Activated CD8-positive, alpha-beta memory T cell treated with anti-CD3 and anti-CD28 coated beads for 24 hours (primary cell): ENCODE results near the gene CHRM4.

Experiments used
- DNase-seq: peaks from one replicate; pipeline ENCODE4 v3.0.0-alpha.2; 2020

The CHRM4 gene

DNA sequence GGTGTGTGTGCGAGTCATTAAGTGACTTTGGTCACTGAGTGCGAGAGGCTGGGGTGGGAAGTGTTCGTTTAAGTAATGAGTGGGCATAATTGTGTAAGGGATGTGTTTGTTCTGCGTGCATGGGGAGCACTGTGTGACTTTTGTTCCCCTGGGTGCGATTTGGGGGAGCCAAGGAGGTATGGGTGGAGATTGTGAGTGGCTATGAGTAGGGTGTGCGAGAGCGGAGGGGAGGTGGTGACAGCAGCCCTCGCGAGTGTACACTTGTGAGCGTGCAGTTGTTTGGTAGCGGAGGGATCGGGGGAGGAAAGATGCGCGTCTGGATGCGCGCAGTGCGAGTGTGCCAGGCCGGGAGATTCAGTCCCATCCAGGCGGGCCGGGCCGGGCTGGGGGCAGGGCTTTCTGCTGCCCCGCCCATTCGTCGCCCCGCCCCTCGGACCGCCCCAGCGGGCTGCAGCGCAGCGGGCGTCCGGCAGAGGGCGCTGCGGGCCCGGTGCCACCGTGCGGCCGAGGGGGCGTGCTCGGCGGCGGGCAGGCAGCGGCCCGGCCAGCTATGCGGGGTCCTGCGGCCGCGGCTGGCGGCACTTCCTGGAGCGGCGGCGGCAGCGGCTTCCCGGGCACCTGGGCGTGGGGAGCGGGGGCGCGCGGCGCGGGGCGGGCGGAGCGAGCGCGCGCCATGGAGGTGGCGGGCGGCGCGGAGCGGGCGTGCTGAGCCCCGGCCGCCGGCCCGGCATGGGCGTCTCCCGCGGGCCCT is 44.5 kb downstream of the CHRM4 start, which contains the start of gene DGKZ:
DGKZ (plus strand) TSS at position 578 of the 751 bp plus-strand sequence. CDS start 197 bp downstream, outside the sequence.
- DNase-seq, result peak; percentile 98

DNA sequence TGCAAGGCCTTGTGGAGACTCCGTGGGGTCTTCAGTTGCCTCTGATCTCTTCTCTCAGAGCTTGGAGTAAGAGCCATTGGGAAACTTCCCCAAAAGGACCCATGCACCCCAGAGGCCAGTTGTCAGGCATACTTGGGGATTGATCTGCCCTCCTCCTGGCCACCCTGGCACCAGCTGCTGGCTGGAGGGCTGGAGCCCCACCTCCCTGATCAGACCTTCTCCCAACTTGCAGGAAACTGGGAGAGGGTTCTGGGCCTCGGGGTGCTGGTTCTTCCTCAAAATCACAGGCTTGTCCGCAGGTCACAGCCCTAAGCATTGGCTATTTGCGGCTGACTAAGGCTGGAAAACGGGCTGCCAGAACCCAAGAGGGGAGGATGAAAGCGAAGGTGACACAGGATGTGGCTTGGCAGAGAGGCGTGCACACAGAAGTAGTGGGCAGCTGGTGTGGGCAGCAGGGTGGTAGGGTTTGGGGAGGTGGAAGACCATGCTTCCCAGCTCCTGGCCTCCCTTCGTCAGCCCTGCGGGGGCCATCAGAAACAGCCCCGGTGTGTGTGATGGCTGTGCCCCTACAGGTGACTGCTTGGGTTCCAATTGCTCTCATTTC is 45.6 kb downstream of the CHRM4 start:
- DNase-seq, result no peak

DNA sequence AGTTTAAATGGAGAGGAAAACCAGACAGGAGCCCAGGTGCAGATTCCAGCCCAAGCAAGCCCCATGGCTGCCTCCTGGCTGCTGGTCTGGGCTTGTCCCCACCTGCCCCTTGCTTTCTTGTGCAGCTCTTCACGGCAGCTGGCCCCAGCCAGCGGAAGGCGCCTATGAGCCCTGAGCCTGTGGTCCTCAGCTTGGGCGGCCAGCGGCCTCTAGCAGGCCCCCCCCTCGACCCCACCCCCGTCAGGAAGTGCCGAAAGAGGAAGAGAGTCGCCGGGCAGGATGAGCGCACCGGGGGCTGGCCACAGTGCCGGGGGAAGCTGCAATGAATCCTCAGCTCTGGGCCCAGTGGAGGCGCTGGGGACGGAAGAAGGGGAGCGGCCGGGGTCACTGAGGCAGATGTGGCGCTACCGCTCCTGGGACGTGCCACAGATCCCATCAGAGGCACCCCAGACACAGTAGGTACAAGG is 46.4 kb downstream of the CHRM4 start:
- DNase-seq, result peak; percentile 65

DNA sequence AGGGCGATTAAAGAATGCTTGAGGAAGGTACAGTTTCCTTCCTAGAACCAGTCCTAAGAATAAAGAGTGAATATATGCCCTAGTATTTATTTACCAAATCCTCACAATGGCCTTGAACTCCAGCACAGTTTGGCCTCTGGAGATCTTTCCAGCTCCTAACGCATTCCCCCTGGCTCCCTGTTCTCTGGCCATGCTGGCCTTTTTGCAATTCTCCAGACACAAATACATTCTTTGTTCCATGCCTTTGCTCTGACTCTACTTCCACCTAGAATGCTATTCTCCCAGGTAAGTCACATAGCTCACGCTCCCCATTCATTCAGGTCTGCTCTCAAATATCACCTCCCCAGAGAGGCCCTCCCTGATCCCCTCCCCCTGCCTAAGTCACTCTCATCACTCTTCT is 48.1 kb downstream of the CHRM4 start:
- DNase-seq, result no peak

DNA sequence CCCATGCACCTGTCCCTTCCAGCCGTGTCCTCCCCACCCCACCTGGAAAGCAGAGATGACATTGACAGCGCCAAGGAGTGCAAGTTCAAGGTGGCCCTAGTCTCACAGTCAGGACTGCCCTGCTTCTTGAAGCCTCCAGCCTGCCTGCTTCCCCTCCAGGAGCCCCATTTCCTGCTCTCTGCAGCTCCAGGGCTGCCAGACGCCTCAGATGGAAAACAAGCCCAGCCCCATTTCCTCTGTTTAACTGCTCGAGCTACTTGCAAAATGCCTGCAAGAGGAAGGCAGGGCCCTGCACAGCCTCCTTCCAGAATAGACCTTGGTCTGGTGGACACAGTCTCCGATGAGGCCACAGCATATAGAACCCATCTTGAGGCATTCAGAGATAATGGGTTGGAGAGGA is 49.3 kb downstream of the CHRM4 start:
- no peak for DNase-seq

DNA sequence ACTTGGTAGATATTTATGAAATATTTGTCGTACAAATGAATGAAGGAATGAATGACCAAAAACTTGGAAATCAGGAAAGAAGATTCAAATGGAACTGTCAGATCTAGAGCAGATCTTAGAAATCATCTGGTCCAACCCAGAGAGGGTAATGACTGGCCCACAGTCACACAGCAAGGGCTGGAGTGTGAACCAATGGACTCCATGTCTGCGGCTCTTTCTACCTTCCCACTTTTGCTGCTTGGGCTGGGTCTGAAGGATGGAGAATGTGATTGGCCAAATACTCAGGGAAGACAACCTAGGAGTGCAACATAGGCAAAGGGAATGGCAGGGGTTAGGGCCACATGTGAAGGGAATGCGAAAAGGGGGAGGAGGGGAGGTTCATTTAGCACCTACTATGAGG is 50.1 kb downstream of the CHRM4 start:
- DNase-seq, result no peak

DNA sequence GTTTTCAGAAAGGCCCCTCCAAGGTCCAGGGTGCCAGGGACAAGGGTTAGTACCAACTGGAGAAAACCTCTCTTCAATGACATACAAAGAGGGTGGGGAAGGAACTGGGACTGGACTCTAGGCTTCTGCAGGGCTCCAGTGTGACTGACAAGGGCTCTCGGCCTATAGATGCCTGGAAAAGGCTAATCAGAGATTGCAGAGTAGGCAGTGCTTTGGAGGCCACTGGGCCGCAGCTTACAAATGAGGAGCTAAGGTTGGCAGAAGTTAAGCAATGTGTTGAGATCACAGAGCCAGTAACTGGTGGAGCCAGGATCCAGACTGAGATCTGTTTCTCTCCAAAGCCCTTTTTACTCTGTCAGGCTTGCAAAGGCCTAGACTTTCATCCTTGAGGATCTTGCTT is 51.8 kb downstream of the CHRM4 start:
- DNase-seq, result no peak

DNA sequence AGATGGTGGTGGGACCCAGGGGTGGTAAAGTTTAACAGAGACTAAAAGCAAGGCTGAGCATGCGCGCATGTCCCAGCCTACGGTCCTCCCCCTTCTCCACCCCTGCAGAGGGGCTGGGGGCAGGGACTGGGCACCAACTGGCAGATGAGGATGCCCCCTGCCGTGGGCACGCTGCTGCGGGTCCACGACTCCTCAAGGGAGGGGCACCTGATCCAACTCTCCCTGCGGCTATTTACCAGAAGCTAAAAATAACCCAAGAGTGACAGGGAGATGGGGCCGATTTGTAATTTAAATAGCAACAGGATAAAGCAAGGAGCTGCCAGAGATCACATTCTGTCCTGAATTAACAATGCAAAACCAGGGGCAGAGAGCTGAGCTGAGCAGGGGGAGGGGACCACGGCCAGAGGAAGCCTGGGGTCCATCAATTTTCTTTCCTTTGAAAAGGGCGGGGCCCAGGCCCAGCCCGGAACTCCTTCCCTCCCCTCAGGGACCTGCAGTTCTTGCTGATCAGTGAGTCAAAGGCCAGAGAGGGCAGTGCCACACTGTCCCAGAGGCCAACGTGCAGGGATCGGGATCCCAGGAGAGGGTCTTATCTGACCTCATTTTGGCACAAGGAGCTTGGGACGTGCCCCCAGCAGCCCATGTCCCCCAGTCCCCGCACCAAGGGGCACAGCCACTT is 52.4 kb downstream of the CHRM4 start:
- DNase-seq, result no peak

DNA sequence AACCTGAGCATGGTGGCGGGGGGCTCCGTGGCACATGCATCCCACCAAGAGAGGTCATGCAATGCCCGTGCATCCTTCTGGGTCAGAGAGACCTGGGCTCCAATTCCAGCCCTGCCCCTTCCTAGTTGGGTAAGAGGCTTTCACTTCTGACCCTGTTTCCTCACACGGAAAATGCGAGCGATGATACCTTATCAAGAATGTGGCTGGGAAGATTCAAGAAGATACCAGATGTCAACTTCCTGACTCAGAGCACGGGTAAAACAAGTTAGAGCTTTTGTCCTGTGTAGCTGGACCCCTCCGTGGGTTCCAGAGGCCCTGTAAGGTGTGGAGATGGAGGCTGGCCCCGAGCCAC is 53.0 kb downstream of the CHRM4 start:
- no peak for DNase-seq

DNA sequence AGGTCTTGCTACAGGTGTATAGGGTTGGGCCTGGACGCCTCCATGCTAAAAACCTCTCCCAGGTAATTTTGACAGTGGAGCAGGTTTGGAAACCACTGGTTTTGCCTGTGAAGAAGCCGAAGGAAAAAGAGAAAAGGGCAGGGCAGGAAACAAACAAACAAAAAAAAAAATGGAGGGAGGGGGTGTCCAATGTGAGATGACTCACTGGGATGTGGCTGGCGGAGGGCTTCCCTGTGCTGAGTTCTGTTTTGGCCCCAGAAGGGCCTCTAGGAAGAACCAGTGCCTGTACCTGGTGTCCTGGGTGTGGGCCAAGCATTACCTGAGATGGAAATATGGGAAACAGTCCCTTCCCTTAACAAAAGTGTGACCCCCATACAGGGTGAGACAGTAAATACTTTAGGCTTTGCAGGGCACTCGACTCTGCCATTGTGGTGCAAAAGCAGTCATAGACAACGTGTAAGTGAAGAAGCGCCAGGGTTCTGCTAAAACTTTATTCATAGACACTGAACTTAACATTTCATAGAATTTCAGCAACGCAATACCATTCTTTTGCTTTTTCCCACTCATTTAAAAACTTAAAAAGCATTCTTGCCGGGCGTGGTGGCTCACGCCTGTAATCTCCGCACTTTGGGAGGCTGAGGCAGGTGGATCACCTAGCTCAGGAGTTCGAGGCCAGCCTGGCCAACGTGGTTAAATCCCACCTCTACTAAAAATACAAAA is 53.8 kb downstream of the CHRM4 start:
- no peak for DNase-seq

DNA sequence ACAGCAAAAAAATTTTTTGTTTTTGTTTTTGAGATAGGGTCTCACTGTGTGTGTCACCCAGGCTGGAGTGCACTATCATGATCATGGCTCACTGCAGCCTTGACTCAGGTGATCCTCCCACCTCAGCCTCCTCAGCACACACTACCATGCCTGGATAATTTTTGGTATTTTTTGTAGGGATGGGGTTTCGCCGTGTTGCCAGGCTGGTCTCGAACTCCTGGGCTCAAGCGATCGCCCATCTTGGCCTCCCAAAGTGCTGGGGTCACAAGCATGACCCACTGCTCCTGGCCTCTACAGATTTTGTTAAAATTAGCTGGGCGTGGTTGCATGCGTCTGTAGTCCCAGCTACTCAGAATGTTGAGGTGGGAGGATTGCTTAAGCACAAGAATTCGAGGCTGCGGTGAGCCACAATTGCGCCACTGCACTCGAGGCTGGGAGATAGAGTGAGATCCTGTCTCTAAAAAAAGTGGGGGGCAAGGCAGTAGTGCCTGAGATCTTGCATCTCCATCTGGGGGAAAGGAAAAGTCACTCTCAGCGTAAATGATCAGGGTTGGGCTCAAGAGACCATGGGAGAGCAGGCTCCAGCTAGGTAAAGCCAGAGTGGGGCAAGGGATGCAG is 54.9 kb downstream of the CHRM4 start:
- no peak for DNase-seq

DNA sequence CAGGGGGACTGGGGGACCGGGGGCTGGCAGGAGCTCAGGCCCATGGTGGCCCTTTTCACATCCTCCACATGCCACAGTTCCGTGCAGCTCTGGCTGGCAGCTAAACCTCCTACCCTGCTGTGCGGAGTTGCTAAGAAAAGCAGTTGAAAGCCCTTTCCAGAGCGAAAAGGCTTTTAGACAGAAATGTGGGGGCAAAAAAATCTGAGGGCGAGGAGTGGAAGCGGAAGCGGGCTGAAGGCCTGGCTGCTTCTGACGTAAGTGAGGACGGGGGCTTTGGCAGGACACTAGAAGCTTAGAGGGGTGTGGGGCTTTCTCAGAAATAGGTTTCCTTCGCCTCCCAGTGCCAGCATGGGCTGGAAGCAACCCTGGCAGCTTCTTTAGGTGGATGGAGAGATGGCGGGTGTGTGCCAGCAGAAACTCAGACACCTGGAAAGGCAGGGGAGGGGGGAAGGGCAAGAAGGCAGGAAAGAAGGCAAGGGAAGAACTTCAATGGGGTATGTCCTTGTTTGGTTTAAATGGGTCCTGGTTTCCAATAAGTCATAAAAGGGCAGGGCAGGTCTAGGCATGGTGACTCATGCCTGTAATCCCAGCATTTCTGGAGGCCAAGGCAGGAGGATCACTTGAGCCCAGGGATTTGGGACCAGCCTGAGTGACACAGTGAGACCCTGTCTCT is 55.5 kb downstream of the CHRM4 start:
- no peak for DNase-seq

DNA sequence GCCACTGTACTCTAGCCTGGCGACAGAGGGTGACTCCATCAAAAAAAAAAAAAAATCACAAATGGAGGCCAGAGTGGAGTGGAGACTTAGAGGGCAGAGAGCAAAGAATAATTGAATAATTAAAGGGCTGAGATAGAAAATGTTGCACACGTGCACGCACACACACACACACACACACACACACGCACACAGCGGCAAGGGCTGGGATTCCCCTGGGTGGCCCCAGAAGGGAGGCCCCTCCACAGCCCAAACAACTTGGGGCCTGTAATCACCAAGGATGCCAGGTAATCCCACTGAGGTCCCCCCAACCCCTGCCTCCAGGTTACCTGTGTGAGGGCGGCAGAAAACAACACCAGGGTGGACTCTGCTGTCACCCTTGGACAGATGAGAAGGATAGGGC is 56.3 kb downstream of the CHRM4 start:
- DNase-seq, result no peak

DNA sequence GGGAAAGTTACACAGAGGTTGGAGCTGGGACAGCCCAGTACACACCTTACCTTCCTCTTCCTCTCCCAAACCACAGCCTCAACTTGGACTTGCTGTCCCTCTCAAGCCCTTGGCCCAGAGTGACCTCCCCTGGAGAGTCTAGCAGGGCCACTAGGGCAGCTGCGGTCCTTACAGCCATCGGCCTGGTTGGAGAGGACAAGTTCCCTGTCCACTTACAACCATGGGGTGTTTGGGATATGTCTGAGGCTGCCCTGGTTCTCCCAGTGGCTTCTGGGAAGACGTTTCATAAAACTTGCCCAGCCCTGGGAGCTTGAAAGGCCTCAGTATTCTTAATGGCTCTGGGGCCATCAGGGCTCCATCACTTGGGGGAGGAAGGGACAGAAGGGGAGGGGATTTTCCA is 57.4 kb downstream of the CHRM4 start:
- DNase-seq, result no peak
